NCI-H748 treated with DMSO at 0.1 percent for 48 hours (cell line): ENCODE measurements around the gene MICALL2.

Source experiments
- DNase-seq: peaks from one replicate; lab custom pipeline; 2025; lab: John Stamatoyannopoulos, UW

Gene MICALL2

DNA sequence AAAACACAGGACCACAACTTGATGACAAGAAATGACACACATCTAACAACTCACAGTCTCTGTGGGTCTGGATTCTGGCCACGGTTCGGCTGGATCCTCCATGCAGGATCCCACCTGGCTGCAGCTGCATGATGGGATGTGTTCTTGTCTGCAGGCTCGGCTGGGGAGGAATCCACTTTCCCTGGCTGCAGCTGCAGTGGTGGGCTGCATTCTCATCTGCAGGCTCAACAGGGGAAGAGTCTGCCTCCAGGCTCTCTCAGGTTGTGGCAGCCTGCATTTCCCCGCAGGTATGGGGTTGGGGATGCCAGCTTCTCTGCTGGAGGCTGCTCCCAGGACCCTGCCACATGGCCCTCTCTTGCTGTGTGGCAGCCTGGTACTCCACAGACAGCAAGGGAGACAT lies 64.9 kb downstream of the MICALL2 start:
- DNase-seq, result no peak

DNA sequence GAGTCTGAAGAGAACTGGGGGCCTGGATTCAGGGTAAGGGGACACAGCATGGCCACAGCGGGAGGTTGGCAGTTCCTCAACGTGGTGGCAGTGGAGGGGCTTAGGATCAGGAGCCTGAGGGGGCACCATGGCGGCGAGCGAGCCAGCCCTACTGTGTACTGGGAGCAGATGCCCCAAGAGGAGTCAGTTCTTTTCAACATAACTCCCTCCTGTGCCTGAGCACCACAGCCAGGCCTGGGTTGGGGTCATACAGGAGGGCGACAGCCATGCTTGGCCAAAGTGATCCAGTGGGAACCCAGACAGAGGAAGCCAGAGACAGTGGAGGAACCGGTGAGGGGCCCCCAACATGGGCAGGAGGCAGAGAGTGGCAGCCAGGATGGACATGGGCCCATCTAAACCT lies 65.8 kb downstream of the MICALL2 start:
- no peak for DNase-seq

DNA sequence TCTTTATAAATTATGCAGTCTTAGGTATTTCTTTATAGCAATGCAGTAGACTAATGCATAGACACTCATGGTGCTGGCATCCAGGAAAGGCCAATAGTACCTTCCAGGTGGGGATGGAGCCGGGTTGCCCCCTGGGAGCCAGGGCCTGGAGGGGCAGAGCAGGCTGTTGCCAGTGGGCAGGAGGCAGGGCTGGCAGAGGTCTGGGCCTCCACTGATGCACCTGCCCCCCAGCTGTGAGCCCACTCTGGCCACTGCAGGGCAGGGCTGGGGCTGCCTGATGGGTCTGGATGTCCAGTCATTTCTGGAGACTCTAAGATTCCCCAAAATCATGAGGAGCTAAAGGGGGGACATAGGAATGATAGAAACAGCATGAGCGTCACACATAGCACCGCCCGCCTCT lies 66.7 kb downstream of the MICALL2 start:
- DNase-seq, result no peak

DNA sequence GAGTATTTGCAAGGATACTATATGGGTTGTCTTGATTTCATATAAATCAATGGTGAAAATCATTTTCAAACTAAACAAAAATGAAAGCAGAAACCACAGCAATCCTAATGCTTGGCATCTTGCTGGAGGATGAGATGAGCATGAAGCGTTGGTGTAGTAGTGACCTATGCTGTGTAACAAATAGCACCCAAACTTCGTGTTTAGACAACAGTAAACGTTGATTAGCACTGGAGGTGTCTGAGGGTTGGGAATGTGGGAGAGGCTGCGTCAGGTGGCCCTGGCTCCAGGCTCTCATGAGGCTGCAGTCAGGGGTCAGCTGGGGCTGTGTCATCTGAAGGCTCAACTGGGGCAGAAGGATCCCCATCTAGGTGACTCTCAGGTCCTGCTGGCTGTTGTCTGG lies 67.8 kb downstream of the MICALL2 start:
- DNase-seq, result no peak

DNA sequence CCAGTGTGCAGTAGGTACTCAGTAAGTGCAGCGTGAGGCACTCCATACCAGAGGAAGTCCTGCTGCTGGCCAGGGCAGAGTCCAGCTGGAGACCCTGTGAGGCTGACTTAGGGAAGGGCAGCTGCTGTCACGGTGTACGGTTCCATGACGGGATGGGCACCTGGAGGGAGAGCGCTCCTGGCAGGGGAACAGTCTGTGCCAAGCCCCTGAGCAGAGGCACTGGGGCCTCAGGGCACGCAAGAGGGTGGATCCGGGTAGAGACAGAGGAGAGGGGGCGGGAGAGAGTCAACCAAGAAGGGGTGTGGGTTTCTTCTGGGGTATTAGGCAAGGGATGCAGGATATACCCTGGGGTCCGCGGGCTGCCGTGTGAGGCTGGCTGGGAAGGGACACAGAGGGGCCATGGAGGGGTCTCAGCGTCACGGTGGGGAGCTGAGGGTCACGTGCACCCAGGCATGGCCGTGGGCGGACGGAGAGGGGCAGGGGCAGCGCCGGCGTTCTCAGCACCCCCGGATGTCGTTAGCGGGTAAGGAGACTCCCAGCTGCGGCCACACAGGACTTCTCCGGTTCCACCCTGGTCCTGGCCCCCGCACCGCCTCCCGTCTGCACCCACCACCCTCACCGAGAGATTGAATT lies 70.5 kb downstream of the MICALL2 start:
- DNase-seq, result no peak

DNA sequence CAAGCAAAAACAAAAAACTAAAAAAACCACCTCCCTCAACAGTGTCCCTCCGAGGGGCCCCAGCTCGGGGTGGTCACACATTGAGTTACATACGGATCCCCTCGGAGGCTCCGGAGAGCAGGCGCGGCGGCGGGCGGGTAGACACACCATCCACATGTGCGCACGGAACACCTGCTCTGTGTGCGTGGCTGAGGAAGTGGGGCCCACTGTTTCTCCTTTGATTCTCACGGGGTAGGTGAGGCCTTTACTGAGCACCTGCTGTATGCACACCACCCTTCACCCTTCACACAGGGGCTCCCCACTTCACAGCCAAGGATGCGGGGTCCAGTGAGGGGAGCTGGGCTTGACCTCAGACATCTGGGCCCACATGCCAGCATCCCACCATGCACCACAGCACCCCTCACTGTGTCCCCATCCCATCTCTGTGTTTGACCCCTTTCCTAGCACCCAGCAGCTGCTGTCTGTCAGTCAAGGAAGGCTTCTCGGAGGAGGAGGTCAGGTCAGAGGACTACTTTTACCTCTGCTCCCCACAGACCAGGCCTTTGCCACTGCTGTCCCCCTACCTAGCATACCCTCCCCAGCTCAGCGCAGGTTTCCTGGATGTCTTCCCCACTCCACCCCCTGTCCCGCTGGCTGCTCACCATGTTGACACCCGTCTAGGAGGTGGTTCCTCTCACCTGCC lies 71.1 kb downstream of the MICALL2 start:
- DNase-seq, result no peak

DNA sequence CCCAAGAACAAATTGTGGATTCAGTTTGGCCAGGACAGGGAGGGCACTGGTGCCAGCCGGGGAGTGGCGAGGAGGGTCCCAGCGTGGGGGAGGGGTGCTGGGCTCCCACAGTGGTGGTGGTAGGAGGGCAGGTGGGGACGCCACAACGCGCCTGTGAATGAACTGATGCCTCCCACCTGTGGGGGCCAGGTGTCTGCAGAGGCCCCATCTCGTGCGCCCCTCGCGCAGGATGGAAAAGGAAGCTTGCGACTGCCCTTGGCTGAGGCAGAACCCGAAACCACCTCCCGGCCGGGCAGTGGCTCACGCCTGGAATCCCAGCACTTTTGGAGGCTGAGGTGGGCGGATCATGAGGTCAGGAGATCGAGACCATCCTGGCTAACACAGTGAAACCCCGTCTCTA lies 72.0 kb downstream of the MICALL2 start:
- DNase-seq, result no peak

DNA sequence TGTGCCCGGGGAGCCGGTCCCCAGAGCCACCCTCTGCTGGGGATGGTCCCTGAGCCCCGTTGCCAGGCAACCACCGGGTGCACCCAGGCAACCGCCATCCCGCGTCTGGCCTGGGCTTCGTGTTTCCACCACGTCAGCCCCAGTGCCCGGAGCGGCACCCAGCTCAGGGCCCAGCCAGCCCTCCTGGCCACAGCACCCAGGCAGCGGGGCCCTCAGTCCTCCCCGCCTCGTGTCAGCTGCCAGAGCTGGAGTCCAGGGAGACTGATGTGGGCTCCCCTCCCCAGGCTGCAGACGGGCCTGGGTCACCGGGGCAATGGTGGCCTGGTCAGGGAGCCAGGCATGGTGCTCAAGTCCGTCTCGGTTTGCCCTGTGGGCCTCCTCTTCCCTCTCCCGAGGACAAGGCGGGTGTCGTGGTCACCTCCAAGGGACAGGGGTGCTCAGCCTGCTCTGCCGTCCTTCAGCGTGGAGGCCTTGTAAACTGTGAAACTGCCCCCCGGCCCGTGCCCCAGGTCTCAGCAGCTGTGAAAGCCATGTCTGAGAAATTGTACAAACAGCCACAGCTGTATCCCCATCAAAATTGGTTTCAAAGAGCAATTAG lies 72.5 kb downstream of the MICALL2 start:
- DNase-seq, result no peak

DNA sequence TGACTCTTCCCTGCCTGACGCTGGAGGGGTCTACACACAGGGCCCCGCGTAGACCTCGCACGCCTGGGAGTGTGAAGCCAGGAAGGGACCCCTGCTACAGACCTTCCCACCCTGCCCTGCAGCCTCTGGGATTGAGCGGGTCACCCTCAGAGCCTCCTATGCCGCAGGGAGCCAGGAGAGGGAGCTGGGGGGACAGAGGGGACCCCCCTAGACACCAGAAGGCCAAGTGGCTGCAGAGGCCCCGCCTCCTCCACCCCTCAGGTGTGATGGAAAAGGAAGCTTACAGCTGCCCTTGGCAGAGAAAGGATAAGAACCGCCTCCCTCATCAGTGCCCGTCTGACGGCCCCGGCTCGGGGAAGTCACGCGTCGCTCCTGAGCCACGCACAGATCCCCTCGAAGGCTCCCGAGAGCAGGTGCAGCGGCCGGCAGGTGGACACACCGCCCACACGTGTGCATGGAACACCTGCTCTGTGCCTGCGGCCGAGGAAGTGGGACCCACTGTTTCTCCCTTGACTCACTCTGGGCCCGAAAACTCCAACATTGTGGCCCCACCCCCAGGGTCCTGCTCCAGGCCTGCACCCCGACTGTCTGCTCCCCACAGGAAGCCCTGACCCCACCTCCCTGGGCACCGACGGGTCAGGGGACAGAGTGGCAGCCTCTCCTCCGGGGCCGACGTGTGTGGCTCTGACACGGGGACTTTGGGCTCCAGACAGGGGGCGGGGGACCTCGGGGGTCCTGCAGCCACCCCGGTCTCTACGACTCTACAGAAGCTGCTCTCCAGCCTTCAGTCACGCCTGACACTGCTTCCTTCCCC lies 73.3 kb downstream of the MICALL2 start:
- no peak for DNase-seq

DNA sequence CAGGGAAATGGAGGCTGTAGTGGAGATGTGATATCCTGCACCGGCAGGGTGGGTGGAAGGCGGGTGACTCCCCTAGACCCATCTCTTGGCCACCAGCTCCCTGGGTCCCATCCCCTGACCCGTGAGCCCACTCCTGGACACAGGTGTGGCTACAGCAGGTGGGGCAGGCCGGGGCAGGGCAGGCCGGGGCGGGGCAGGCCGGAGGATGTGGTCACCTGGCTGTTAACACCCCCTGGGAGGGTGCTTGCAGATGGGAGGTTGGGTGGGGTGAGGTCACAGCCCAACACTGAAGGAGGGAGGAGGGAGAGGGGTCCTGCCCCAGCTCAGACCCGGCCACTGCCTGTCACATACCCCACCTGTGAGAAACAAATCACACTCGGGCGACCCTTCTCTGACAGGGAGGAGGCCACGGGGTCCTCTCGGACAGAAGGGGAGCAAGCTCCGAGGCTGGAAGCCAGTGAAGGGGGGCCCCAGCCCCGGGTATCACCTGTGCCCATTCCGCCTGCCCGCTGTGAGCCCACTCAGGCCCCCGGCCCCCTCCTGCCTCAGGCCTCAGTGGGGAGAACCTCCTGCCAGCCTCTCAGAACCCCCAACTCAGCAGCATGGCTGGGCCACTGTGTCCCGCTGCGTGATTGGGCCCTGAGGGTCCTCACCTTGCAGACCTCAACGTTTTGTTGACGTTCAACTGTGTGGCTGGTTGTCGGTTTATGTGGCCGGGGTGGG lies 74.0 kb downstream of the MICALL2 start:
- no peak for DNase-seq
